OCI-LY1 (cell line): ENCODE measurements around the gene PIEZO1.
A peak's percentile ranks its signal among the peaks of the same experiment; 100 is the strongest.

Experiments used
- H2AFZ ChIP-seq: fragments of 200-600 bp; sonication (generic), shearing (Covaris generic); 2 replicates; pipeline ENCODE4 v1.6.0; 2014; ENCODE audit warnings: antibody characterized with exemption, mild to moderate bottlenecking, low read length
- H3F3A ChIP-seq: fragments of 200-600 bp; sonication (generic), shearing (Covaris generic); 2 replicates; pipeline ENCODE4 v1.6.0; 2014; ENCODE audit warnings: mild to moderate bottlenecking, antibody characterized with exemption, low read length, moderate library complexity; ENCODE audit not compliant: insufficient read depth
- H3K27ac ChIP-seq: fragments of 200-600 bp; sonication (generic); 2 replicates; pipeline ENCODE4 v1.5.1; 2014; ENCODE audit warnings: low read length, mixed run types, mild to moderate bottlenecking, low read depth; ENCODE audit not compliant: poor library complexity, severe bottlenecking
- H3K27me3 ChIP-seq: fragments of 200-600 bp; sonication (generic); 2 replicates; pipeline ENCODE4 v1.6.0; 2014; ENCODE audit warnings: antibody characterized with exemption, mild to moderate bottlenecking, low read length, moderate library complexity; ENCODE audit not compliant: insufficient read depth
- H3K36me3 ChIP-seq: fragments of 200-600 bp; sonication (generic); 2 replicates; pipeline ENCODE4 v1.6.1; 2014; ENCODE audit warnings: mild to moderate bottlenecking, antibody characterized with exemption, low read length, moderate library complexity, mixed read lengths; ENCODE audit not compliant: insufficient read depth
- H3K4me1 ChIP-seq: fragments of 200-600 bp; sonication (generic); 2 replicates; pipeline ENCODE4 v1.5.1; 2014; ENCODE audit warnings: mild to moderate bottlenecking, low read length, moderate library complexity; ENCODE audit not compliant: insufficient read depth, severe bottlenecking
- H3K4me2 ChIP-seq: fragments of 200-600 bp; sonication (generic), shearing (Covaris generic); 2 replicates; pipeline ENCODE4 v1.6.1; 2014; ENCODE audit warnings: low read length
- H3K4me3 ChIP-seq: fragments of 200-600 bp; sonication (generic); 2 replicates; pipeline ENCODE4 v1.5.1; 2014; ENCODE audit warnings: low read length, low read depth, mild to moderate bottlenecking, mixed read lengths; ENCODE audit not compliant: poor library complexity, severe bottlenecking
- H3K79me2 ChIP-seq: fragments of 200-600 bp; shearing (Covaris generic); 2 replicates; pipeline ENCODE4 v1.6.1; 2016; ENCODE audit warnings: mixed run types, low read length, mixed read lengths; ENCODE audit not compliant: insufficient read depth
- H3K9ac ChIP-seq: fragments of 200-600 bp; sonication (generic), shearing (Covaris generic); 2 replicates; pipeline ENCODE4 v1.6.1; 2014; ENCODE audit warnings: mild to moderate bottlenecking, low read length, mixed read lengths
- H3K9me2 ChIP-seq: fragments of 200-600 bp; sonication (generic), shearing (Covaris generic); 2 replicates; pipeline ENCODE4 v1.6.1; 2014; ENCODE audit warnings: low read depth, mild to moderate bottlenecking, low read length, mixed read lengths
- H3K9me3 ChIP-seq: fragments of 200-600 bp; shearing (Covaris generic); 2 replicates; pipeline ENCODE4 v1.6.1; 2014; ENCODE audit warnings: low read length, mixed read lengths
- H4K20me1 ChIP-seq: fragments of 200-600 bp; sonication (generic), shearing (Covaris generic); 2 replicates; pipeline ENCODE4 v1.6.0; 2016; ENCODE audit warnings: mild to moderate bottlenecking, low read length; ENCODE audit not compliant: insufficient read depth
- CTCF ChIP-seq: fragments of 200-600 bp; sonication (generic), shearing (Covaris generic); IDR thresholded peaks from 2 replicates; pipeline ENCODE4 v1.5.1; 2017; ENCODE audit warnings: mild to moderate bottlenecking, antibody characterized with exemption, low read length, moderate library complexity, mixed read lengths
- EZH2 ChIP-seq: fragments of 200-600 bp; sonication (generic), shearing (Covaris generic); IDR thresholded peaks from 2 replicates; pipeline ENCODE4 v1.8.0; 2017; ENCODE audit warnings: borderline replicate concordance, mixed run types, mild to moderate bottlenecking, antibody characterized with exemption, low read length, moderate library complexity, mixed read lengths

Gene PIEZO1

GRCh38 chr16:88686439-88687253, 98.4 kb downstream of the PIEZO1 start, which contains the start of gene SNAI3:
SNAI3 (minus strand) TSS chr16:88686507; CDS start chr16:88686406, 101 bp downstream.
- H3K4me3 ChIP-seq, result peak within 1 kb of the TSS; percentile 67
- H3F3A ChIP-seq, result 0 out of 2 replicates have a peak, but pooled peaks cover 3% of the 10 kb centered on the region
- peaks cover 24% of the 10 kb centered on the region for H3K4me1 ChIP-seq
- H3K9me3 ChIP-seq, result no peaks in the 10 kb centered on the region
- no peaks in the 10 kb centered on the region for H4K20me1 ChIP-seq
- peaks cover 12% of the 10 kb centered on the region; the same call in 1 of the 2 replicates for H3K27me3 ChIP-seq
- H3K9me2 ChIP-seq, result no peaks in the 10 kb centered on the region
- TF ChIP-seq EZH2 (no peak), CTCF (no peak)
- no peak within 1 kb of the TSS for H3K27ac ChIP-seq
- H3K4me2 ChIP-seq, result peak within 1 kb of the TSS; percentile 87
- H3K9ac ChIP-seq, result peak within 1 kb of the TSS; percentile 60
- no peaks in the 10 kb centered on the region for H3K79me2 ChIP-seq
- no peak within 1 kb of the TSS for H2AFZ ChIP-seq
- H3K36me3 ChIP-seq, result no peaks in the 10 kb centered on the region

DNA sequence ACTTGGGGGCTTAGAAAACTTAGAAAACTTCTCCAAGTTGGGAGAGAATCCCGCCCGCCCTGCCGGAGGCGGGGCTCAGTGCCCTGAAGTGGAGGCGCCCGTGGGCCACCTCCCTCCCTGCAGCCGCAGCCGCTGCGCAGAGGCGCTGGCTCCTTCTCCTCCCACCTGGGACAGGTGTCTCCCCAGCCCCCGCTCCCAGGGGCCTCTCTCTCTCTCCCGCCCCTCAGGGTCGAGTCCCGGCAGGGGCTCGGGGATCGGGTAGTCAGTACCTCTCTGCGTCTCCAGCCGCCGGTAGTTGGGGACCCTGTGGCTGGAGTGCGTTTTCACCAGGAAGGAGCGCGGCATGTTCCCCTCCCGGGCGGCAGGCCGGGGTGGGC, 99.0 kb downstream of the PIEZO1 start:
- Histone ChIP-seq H3K9me3 (no peaks in the 10 kb centered on the region), H4K20me1 (no peaks in the 10 kb centered on the region), H3K79me2 (no peaks in the 10 kb centered on the region), H2AFZ (no peak overlapping the region), H3K9me2 (no peaks in the 10 kb centered on the region), H3K4me3 (peak overlapping the region; percentile 67), H3F3A (0 out of 2 replicates have a peak, but pooled peaks cover 3% of the 10 kb centered on the region), H3K36me3 (no peaks in the 10 kb centered on the region), H3K27me3 (peaks cover 12% of the 10 kb centered on the region; the same call in 1 of the 2 replicates), H3K4me2 (peak overlapping the region; percentile 87), H3K4me1 (peaks cover 30% of the 10 kb centered on the region), H3K9ac (peak overlapping the region; percentile 60), H3K27ac (no peak overlapping the region)
- no peak for TF ChIP-seq CTCF
- no peak for TF ChIP-seq EZH2

DNA sequence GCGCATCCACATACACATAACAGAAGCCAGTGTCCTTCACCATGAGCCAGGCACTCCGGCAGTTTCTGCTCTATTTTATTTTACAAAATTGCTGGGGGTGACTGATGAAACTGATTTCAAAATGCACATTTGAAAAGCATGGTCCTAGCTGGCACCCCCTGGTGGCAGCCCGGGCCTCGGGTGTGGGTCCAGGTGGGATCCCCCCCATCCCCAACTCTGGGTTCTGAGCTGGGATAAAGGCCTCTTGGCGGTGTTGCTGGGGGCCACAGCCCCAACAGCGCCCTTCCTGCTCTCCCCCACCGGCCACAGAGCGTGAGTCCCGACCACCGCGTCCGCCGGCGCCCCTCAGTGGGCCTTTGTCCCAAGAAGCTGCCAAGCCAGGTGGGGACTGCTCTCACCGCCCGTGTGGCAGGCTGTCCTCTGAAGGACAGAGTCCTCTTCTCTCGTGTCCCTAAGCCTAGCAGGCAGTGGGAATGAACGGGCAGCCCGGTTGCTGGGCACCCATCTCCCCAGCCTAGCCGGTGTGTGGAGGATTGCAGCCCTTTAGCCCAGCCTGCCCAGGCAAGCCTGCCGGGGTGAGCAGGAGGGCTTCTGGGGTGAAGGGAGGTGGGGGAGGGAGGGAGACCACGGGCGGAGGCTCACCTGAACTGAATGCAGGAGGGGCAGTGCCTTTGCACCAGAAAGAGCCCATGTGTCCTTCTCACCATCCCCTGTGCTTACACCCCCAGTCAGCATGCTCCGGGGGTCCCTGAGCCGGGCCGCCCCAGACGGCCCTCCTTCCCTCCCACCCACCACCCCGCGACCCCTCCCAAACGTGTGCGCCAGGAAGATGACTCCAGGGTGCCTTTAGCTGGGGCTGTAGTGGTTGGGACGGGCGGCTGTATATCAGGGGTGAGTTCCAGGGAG, 99.6 kb downstream of the PIEZO1 start:
- Histone ChIP-seq H3K4me3 (peak overlapping the region; percentile 67), H3K27ac (no peak overlapping the region), H3K36me3 (no peaks in the 10 kb centered on the region), H3K9me3 (no peaks in the 10 kb centered on the region), H3K79me2 (no peaks in the 10 kb centered on the region), H3K4me2 (peak overlapping the region; percentile 87), H2AFZ (no peak overlapping the region), H3K9ac (peak overlapping the region; percentile 60; the same call in 1 of the 2 replicates), H3K9me2 (no peaks in the 10 kb centered on the region), H3K4me1 (peaks cover 37% of the 10 kb centered on the region), H3K27me3 (peaks cover 6% of the 10 kb centered on the region; the same call in 1 of the 2 replicates), H4K20me1 (no peaks in the 10 kb centered on the region), H3F3A (0 out of 2 replicates have a peak, but pooled peaks cover 3% of the 10 kb centered on the region)
- no peak for TF ChIP-seq EZH2
- TF ChIP-seq CTCF, result peak; percentile 81
